ENCODE results near the gene TEK. TPM values are rescaled to one million over a fixed set of nuclear protein-coding genes. Genes with fewer than 3 reads are reported as not detected.

Gene TEK
- total RNA-seq, 4 donors from 2014 or later: 4.4 to 25.3 (median 13.2) TPM

DNA sequence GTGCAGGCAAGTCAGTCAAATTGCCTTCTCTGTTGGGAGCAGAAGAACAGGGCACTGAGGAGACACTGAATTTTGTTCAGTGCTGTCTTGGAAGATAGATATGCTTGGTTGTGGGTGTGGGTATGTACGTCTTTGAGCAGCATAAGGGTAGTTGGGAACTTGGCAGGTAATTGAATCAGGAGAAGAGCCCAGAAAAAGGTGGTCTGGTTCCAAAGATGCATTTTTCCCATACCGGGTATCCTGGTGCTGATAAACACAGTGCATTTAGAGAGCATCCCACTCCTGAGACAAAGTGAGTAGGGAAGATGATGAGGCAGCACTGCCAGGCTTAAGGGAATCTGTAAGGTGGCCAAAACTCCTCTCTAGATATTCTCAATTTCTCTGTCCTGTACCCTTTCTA, 40.6 kb downstream of the TEK start:
- H3K27ac ChIP-seq: no peak overlapping the region
- peaks cover 3 to 33% (median 11%) of the 10 kb centered on the region in 3 donors for H3K4me1 ChIP-seq
- no peak overlapping the region for H3K4me3 ChIP-seq
- H3K27me3 ChIP-seq: no peaks in the 10 kb centered on the region
- ATAC-seq: no peak
- TF ChIP-seq POLR2A (IDR thresholded peaks at IDR 0.05) (no peak), EP300 (IDR thresholded peaks at IDR 0.05) (no peak)
- TF ChIP-seq, protein P1, sequence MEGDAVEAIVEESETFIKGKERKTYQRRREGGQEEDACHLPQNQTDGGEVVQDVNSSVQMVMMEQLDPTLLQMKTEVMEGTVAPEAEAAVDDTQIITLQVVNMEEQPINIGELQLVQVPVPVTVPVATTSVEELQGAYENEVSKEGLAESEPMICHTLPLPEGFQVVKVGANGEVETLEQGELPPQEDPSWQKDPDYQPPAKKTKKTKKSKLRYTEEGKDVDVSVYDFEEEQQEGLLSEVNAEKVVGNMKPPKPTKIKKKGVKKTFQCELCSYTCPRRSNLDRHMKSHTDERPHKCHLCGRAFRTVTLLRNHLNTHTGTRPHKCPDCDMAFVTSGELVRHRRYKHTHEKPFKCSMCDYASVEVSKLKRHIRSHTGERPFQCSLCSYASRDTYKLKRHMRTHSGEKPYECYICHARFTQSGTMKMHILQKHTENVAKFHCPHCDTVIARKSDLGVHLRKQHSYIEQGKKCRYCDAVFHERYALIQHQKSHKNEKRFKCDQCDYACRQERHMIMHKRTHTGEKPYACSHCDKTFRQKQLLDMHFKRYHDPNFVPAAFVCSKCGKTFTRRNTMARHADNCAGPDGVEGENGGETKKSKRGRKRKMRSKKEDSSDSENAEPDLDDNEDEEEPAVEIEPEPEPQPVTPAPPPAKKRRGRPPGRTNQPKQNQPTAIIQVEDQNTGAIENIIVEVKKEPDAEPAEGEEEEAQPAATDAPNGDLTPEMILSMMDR (IDR thresholded peaks at IDR 0.05): no peak
- H3K36me3 ChIP-seq: no peaks in the 10 kb centered on the region
- 40 to 53% methylated on average over 1 to 2 of the region's 2 CpGs for WGBS, 2 donors (ENCODE audit: low coverage in 1 of 2)
- no peaks in the 10 kb centered on the region for H3K9me3 ChIP-seq

DNA sequence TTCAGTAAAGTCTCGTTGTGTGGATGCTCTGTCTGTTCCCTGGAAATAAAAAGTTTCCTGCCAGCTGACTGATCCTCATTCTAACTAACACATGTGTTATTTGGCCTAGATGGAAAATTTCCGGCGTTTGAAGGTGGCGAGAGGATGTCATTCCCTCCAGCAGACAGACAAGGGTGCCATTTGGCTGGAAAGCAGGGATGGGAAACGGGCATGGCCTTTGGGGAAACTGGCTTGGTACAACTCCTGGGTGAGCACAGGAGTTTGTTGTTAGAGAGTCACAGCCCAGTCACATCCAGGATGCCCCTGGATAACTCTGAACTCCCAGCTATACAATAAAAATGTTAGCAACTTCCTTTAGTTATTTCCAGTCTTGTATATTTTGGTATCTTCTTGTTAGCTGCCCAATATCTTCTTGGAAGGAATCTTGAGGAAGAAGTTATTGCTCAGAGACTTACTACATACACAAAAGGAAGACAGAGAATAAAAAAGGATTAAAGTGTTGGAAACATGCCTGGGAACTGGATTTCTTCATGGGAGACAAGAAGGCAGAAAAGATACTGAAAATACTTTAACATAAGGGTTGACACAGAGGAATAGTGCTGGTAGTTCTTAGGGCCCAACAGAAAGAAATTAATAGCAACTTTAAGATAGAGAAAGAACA, 41.9 kb downstream of the TEK start:
- TF ChIP-seq POLR2A (IDR thresholded peaks at IDR 0.05) (no peak), POLR2AphosphoS5 (IDR thresholded peaks at IDR 0.05) (no peak), EP300 (IDR thresholded peaks at IDR 0.05) (no peak)
- TF ChIP-seq, protein P1 (IDR thresholded peaks at IDR 0.05): no peak
- Histone ChIP-seq H3K4me3 (no peak overlapping the region), H3K27ac (peak overlapping the region in 3 of 4 donors; percentile 28 to 71 (median 50)), H3K4me1 (peaks cover 3 to 38% (median 11%) of the 10 kb centered on the region in 3 donors), H3K9me3 (no peaks in the 10 kb centered on the region), H3K27me3 (no peaks in the 10 kb centered on the region), H3K36me3 (no peaks in the 10 kb centered on the region)
- ATAC-seq: no peak
- 19 to 60% methylated on average over 1 to 5 of the region's 5 CpGs for WGBS, 2 donors (ENCODE audit: low coverage in 1 of 2)

DNA sequence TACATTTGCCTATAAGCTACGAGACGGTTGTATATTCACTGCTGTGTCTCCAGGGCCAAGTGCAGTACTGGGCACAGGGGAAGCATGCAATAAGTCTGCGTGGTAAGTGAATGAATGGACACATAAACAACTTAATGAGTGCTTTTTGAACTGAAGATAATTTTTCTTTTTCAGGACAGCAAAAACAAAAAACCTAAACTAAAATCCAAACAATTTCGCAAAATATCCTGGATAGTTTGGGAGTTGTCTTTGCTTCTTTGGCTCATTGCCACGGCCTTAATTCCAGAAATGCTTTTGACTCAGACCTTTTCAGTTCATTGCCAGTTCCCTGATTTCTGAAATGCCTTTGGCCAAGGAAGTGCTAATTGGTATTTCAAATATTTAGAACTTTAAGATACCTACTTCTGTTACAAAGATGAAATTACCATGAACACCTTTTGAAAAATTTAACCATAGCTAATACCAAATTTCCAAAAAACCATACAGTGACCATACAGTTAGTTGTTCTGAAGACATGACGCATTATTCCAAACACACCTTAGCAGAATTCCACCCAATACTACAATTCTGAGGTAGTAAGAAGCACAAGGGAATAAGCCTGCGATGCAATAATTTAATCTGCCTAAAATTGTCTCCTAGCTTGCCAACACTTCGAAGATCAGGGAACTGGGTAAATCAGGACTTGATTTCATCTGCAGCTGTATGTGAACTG, 42.8 kb downstream of the TEK start:
- WGBS, 2 donors (ENCODE audit: low coverage in 1 of 2): 34 to 38% methylated on average over 7 to 8 of the region's 8 CpGs
- TF ChIP-seq EP300 (IDR thresholded peaks at IDR 0.05) (no peak), POLR2A (IDR thresholded peaks at IDR 0.05) (no peak), POLR2AphosphoS5 (IDR thresholded peaks at IDR 0.05) (no peak)
- TF ChIP-seq, protein P1 (IDR thresholded peaks at IDR 0.05): no peak
- no peaks in the 10 kb centered on the region for H3K9me3 ChIP-seq
- no peak overlapping the region for H3K4me3 ChIP-seq
- H3K36me3 ChIP-seq: no peaks in the 10 kb centered on the region
- peak; percentile 31 for ATAC-seq
- H3K27me3 ChIP-seq: no peaks in the 10 kb centered on the region
- H3K4me1 ChIP-seq: peaks cover 3 to 38% (median 11%) of the 10 kb centered on the region in 3 donors
- peak overlapping the region in 3 of 4 donors; percentile 28 to 71 (median 50) for H3K27ac ChIP-seq

DNA sequence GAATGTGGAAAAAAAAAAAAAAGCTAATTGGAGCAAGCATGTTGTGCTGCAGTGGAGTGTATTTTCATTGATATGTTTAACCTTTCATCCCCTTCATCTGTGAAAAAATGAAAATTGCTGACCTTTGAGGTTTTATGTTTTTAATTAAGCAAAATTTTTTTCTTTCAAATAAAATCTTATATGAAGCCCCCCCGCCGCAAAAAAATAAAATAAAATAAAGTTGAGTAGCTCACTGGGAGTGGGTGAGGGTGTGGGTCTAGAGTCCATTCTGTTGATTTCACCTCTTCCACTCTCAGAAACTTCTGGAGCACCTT, 43.3 kb downstream of the TEK start:
- Histone ChIP-seq H3K4me1 (peaks cover 3 to 38% (median 11%) of the 10 kb centered on the region in 3 donors), H3K27me3 (no peaks in the 10 kb centered on the region), H3K27ac (no peak overlapping the region), H3K36me3 (no peaks in the 10 kb centered on the region), H3K9me3 (no peaks in the 10 kb centered on the region), H3K4me3 (no peak overlapping the region)
- TF ChIP-seq, protein P1 (IDR thresholded peaks at IDR 0.05): no peak
- TF ChIP-seq EP300 (IDR thresholded peaks at IDR 0.05): no peak
- TF ChIP-seq POLR2AphosphoS5 (IDR thresholded peaks at IDR 0.05): no peak
- no peak for TF ChIP-seq POLR2A (IDR thresholded peaks at IDR 0.05)
- ATAC-seq: no peak
- WGBS, 2 donors (ENCODE audit: low coverage in 1 of 2): 43 to 77% methylated on average over 2 of the region's 2 CpGs

DNA sequence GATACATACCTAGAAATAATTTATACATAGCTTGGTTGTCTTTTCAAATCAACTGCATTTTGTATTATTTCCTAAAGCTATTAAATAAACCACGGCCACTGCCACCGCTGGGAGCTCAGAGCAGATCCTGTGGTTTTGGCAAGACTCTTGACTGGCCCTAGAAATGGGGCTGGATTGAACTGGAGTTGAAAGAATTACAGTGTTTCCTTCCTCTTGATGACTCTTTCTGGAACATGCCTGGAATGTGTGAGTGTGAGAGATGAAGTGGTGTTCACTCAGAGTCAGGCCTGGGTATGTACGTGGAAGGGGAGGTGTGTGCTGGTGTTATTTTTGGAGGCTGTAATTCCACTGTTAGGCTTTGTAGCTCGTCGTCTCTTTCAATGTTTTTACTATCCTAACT, 45.9 kb downstream of the TEK start:
- no peak overlapping the region for H3K4me3 ChIP-seq
- H3K27ac ChIP-seq: peak overlapping the region in 2 of 4 donors; percentile 15 to 20
- 25 to 38% methylated on average over 5 of the region's 5 CpGs for WGBS, 2 donors (ENCODE audit: low coverage in 1 of 2)
- no peaks in the 10 kb centered on the region for H3K9me3 ChIP-seq
- H3K4me1 ChIP-seq: peaks cover 3 to 33% (median 11%) of the 10 kb centered on the region in 3 donors
- no peaks in the 10 kb centered on the region for H3K36me3 ChIP-seq
- TF ChIP-seq EP300 (IDR thresholded peaks at IDR 0.05): no peak
- TF ChIP-seq, protein P1 (IDR thresholded peaks at IDR 0.05): no peak
- no peak for TF ChIP-seq POLR2AphosphoS5 (IDR thresholded peaks at IDR 0.05)
- TF ChIP-seq POLR2A (IDR thresholded peaks at IDR 0.05): no peak
- ATAC-seq: peak; percentile 46
- H3K27me3 ChIP-seq: no peaks in the 10 kb centered on the region
